ENCODE results near the gene OVCA2.

OVCA2 gene

DNA sequence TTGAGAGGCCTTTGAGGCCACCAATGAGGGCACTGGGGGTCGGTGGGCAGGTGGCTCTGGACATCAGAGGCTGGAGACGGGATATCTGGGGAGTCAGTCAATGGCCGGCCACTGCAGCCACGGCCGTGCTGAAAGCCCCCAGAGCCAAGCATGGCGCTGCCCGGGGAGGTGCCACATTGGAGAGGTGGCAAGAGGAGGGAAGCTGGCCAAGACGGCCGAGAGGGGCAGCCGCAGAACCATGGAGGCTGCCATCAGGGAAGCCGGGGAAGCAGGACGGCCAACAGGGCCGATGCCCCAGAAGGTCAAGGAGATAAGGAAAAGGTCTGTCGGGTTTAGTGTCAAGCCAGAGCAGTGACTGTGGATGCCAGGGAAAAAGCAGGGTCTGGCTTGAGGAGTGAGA lies 26.5 kb upstream of the OVCA2 start:
- no peak for DNase-seq

DNA sequence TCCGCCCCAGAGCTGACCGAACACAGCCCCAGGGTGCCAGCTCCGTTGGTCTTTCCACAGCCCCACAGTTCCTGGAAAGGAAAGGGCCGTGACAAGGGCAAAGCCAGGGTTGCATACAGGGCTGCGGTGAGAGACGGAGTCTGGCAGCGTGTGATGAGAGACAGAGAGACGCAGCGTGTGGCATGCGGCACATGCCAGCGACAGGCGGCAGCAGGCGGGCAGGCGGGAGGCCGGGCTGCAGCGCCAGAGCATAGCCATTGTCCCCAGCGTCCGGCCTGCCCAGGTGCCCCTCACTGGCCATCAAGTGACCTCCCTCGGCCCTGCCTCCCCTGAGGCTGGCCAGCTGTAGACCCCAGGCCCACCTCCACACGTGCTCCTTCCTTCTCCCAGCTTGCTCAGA lies 25.3 kb upstream of the OVCA2 start:
- no peak for DNase-seq

DNA sequence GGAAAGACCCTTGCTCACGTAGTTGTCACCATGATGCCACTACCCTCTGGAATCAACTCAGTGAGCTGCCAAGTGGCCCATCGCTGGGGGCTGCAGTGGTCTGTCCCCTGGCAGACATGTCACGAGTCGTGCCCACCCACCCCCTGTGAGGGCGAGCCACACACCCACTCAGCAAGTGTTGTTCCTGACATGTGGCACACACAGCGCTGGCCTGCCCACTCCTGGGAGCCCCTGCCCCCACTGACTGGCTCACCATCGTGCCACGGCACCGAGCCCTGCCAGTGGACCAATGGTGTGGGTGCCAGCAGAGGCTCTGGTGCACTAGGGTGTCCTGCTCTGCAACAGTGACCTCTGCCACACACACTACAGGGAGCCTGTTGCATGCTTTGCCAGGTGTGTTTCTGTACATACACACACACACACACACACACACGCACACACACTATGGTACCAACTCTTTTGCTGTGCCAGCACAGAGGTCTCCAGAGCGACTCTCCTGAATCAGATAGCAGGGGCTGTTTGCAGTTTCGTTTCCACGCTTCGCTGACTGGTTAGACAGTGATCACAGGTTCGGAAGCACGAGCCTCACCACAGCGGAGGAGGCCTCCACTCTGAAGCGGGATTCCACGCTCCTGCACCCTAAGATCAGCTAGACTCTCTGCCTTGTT lies 24.4 kb upstream of the OVCA2 start:
- no peak for DNase-seq

DNA sequence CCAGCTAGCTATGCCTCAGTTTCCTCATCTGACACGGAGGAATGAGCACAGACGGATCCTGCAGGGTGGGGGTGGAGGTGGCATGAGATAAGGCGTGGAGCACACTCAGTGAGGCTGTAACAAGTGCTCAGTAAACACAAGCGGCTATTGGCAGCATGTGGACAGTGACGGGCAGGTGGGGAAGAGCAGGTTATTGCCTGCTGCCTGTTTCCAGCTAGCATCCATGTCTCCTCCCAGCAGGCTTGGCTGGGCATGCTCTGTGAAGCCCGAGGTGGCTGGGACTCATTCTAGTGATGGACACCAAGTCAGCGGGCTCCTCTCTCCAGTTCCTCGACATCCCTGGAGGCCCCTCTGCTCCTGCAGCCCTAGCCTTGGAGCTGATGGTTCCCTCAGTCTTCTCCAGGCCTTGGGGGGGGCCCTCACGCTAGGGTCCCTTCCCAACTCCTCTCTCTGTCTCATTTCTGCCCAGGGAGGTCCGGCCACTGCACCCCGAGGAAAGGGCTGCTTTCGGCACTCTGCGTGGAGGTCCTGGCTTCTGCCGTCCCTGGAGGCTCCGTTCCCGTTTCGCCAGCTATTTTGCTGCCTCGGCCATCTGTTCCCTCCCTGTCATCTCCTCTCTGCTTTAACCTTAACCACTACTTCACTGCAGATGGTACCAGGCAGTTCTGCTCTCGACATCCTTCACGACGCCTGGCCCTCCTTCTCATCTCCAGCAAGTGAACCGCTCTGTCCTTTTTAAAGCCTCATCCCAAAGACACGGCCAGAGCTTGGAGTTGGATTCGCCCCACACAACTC lies 22.9 kb upstream of the OVCA2 start:
- peak; percentile 72 for DNase-seq

DNA sequence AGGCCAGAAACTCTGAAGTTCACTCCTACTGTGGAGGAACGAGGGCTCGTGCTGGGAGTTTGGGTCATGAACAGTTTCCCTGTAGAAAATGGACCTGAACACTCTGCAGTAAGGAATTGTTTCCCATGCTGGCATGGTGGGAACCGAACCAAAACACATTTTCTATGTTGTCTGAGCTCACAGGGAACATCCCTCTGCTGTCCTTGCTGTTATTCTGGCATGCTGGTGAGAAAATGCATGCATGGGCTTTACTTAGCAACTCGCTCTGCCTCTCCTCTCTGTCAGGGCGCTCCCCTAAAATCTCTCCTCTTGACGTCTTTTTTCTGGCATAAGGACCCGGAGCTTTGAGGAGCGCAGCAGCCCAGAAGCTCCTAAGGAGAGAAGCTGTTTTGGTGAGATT lies 22.1 kb upstream of the OVCA2 start:
- no peak for DNase-seq

DNA sequence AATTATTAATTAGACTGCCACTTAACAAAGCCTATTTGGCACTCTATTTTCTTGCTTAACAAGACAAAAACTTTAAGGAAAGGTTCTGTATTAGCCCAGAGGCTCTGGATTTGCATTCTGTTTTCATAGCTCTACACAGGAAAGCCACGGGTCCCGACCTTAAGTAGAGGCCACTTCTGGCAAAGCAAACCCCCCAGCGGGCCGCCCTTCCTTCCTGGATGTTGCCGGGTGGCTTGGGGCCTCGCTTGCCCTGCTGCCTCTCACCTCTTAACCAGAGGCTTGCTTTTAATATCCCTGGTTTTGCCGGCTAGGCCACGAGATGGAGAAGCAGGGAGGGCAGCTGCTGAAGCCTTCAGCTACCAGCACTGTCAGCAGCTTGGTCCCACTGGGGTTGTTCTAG lies 21.1 kb upstream of the OVCA2 start:
- no peak for DNase-seq

DNA sequence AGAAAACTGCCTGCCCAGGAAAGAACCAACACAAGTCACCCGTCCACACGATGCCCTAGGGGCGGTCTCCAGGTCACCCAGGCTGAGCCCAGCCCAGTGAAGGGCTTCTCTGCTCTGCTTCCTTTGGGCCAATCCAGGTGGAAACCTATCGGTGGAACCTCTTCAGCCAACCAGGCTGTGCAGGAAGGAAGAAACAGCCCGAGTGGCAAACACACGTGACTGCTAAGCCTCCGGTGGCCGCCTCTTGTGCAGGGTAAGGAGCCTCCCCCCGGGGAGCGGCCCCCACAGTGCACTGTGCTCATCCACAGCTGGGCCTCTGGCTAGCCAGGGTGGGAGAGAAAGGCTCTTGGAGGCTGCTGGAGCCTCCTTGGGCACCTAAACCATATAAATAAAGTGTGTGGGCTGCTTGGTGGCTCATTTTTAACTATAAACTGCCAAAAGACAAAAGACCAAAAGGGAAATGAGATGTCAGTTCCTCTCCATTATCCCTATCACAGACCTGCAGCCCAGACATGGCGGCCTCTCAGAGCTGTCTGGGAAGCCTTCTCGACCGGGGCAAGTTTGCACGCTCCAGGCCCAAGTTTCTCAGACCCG lies 19.1 kb upstream of the OVCA2 start:
- no peak for DNase-seq

DNA sequence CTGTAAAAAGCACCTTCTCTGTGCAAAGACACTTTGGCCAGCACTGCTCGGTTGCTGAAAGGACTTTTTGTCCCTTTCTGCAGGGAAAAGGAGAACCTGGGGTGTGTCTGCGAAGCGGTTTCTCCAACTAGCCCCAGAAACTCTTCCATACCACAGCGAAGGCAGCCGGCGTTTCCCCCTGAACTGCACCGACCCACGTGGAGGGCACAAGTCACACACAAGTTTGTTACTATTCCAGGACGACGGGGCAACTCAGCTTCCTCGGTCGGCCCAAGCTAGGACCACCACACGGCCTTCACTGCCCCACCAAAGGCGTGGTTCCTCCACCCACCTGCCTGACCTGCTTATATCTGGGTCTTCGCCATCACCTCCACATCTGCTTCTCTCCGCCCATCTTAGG lies 18.6 kb upstream of the OVCA2 start:
- no peak for DNase-seq

DNA sequence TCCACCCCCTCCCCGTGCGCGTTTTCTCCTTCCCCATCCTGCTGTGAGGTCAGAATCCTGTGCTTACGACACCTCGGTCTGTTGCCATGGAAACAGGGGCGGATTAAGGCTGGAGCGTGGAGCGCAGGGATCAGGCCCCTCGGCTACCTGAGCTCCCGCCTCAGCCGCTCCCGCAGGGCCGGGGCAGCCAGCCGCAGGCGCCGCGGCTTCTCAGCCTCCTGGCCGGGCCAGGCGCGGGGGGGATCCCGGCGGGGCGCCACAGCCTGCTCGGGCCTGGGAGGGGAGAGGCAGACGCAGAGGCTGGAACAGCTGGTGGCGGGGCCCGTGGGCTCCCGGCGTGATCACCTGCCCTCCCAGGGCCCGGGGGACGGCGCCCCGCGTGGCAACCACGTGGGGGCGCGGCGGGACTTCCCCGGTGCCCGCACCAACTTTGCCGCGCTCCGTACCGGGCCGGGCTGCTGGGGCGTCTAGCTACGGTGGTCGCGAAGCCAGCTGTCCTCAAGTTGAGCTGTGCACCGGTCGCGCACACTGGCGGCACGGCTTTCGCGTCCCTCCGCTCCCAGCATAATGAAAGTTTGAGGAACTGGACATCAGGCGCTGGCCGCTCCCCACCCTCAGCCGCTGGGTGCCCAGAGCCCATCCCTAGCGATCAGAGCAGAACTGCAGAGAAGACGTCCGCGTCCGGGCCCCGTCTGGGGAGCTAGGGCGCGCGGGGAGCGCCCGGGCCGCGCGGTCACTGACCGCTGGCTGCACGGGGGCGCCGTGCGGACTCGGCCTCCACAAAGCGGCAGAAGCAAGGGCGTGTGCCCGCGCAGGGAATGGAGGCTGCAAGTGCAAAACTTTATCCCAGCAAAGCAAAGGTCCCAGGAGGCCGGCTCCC lies 17.9 kb upstream of the OVCA2 start:
- peak; percentile 90 for DNase-seq

DNA sequence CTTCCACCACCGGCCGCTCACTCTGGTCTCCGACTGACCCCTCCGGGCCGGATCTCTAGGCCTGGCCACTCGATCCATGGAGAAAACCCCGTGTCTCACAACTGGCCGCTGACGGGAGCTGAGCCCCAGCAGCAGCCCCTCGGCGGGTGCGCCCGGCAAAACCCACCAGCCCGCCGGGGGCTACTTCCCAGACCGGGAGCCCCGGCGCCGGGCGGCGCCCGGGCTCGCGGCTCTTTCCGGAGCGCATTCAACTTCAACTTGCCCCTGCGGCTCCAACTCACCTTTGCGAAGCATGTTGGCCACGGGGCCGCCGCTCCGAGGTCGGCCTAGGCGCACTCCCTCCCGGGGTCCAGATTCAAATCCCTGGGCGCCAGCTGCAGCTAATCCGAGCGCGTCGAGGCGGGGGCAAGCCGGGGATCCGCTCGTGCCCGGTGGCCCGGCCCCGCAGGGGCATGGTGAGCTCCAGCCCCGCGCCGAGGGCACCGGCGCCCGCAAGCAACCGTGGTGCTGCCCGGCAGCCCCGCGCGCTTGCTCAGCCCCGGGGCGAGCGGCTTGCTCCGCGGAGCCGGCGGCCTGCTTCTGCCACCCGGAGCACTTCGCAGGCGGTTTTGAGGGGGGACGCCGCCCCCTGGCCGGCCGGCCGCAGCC lies 17.1 kb upstream of the OVCA2 start:
- no peak for DNase-seq

DNA sequence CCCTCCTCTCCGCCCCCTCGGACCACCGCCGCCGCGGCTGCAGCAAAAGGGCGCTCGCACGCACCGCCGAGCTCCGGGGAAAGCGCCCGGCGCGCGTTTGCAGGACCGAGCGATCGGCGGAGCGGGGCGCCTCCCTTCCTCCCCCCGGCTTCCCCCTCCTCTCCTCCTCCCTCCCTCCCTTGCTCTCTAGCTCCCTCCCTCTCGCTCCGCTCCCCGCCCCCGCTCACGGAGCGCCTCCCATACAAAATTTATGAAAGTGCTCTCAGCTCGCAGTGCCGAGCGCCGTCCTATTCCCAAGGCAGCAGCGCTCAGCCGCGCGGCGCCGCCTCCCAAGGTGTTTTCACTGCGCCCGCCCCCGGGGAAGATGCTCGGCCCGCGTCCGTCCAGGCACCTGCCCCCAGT lies 16.6 kb upstream of the OVCA2 start, which contains the start of gene RTN4RL1:
Gene RTN4RL1 (minus strand): TSS at position 115 of the 402 bp plus-strand sequence. CDS start 469 bp downstream, outside the sequence.
- peak; percentile 76 for DNase-seq

DNA sequence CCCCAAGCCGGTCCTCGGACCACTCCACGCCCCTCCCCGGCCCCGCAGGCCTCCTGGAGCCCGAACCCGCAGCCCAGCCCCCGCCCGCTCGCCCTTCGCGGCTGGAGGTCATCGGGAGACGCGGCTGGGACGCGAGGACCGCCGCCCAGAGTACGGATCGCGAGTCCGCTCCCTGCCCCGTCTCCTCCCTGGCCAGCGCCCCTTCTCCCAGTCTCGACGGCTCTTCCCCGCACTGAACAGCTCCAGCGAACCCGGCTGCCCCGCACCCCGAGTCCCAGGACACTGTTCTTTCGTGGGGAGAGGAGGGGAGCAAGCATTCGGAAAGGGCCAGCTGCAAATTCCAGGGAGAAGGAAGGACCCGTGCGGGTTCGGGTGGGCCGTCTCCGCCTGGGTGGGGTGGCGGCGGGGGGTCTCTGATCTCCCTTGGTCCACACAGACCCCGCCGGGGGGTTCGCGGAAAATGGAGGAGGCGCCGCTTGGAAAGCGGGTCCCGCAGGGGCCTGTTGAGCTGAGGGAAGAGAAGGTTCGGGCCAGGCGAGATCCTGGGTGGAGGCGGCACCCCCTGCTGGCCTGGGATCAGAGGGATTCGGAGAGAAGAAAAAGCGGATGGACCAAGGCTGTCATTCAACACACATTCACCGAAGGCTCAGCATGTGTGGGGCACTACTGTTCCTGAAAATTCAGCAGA lies 16.1 kb upstream of the OVCA2 start:
- DNase-seq, result peak; percentile 66

DNA sequence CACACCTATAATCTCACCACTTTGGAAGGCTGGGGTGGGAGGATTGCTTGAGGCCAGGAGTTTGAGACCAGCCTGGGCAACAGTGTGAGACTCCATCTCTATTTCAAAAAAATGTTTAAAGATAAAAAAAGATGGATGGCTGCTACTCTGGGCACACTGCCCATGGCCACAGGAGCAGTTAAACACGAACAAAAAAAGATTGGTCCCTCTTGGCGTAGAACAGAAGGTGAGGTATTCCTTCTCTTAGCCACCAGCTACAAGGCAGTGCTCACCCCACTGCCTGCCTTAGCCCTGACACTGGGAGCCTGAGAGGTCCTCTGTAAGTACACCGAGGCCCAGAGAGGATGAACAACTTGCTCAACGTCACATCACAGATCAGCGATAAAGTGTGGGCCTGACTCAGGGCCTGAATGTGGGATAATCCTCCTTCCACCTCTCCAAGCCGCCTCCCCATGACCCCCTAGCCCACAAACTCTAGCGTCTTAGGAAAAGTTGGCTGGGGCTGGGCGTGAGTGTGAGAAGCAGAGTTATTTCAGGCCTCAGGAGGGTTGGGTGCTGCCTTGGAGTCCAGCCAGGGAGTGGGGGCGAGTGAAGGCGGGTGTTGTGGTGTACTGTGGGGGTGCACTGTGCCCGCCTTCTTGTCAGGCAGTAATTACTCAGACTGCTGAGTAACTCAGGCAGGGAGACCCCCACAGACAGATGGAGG lies 14.1 kb upstream of the OVCA2 start:
- DNase-seq, result no peak

DNA sequence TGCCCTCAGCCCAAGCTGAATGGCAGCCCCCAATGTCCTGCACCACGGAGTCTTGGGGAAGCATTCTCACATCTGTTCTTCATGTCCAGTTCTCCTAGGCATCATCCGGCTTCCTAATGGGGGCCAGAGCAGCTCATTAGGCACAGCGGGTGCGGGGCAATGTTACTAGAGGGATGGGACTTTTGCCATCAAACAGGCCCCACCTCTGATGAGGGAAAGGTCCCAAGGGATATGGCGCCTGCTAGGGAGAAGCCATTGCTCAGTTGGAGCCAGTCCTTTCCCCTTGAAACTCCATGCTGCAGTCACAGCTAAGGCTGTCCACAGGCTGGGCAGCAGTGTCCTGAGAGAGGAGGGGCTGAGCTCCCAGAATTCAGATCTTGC lies 13.6 kb upstream of the OVCA2 start:
- DNase-seq, result no peak

DNA sequence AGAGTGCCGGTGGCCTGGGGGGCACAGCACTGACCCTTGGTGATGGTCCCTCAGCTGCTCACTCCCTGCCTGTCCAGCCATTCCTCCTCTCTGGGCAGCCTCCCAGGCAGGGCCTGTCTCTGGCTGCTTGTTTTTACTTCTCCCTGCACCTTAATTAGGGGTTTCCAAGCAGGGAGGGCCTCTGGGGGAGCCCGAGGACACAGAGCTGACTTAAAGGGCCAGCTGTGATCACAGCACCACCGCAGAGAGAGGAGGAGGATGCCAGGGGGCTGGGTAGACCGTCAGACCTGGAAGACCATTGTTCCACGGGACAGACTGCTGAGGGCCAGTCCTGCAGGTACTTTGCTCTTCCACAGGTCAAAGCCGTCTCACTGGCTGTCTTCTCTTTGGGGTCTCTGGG lies 13.1 kb upstream of the OVCA2 start:
- no peak for DNase-seq

DNA sequence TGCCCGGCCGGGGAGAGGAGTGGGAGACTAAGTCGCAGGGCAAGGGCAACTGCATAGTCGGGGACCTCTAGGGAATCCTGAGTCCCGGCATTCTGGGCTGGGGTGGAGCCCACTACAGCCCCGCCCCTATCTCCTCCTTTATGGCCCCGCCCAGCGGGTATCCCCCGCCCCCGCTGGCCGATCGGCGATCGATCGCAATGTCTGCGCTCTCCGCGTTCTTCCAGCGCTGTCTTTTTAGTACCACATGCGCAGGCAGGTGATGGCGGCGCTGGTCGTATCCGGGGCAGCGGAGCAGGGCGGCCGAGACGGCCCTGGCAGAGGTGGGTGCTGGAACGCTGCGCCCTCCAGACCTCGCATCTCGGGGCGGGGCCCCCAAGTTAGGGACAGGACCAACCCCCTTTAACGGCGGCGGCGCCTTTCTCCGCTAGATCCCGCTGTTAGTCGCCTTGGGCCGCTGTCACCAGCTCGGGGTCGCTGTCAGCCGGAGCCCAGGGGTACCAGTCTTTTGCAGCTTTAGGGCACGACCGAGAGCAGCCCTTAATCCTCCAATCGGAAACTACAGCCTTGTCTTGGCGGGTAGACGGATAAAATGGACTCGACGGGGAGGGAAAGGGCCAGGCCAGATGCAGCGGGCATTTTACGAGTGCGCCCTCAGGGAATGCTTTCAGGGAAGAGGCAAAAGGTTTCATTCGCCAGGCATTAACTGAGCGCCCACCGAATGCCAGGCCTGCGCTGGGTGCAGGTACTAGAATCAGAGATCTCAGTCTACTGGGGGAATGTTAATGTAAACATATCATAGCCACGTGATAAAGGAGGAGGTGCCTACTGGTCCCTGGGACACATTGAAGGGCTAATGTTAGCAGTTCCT lies 11.7 kb upstream of the OVCA2 start, which contains the start of gene DPH1:
Gene DPH1 (plus strand): TSS at position 243 of the 868 bp plus-strand sequence. CDS start 17 bp downstream, at position 260.
- DNase-seq, result peak; percentile 87

DNA sequence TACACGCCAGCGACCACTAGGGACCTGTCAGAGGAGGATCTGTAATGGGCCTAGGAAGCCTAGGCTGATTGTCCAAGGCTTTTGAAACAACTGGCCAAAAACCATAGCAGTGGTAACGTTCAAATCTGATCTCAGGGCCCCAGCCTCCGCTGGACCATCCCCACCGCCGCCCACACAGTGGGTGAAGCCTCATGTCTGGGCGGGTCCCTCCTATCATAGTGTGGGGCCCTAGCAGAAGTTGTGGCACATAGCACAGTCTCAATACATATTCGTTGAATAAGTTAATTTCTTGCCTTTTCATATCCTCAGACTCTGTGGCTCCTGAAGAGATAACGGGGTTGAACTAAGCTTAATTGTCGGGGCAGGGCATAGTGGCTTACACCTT lies 11.1 kb upstream of the OVCA2 start:
- DNase-seq, result no peak

DNA sequence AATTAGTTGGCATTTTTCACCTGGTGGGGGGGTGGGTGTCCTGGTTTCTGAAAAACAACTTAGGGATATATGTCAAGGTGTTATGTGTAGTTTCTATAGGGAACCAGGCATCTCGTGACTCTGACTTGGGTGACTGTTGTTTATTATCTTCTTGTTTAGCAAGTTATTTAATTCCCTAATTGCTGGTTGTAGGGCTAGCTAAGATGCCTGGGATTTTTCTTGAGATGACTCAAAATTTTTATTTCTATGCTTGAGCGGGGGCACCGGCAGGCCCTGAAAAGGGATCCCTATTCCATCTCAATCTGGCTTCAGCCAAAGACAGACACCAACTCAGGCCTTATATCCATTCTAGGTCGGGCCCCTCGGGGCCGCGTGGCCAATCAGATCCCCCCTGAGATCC lies 8.7 kb upstream of the OVCA2 start:
- no peak for DNase-seq

DNA sequence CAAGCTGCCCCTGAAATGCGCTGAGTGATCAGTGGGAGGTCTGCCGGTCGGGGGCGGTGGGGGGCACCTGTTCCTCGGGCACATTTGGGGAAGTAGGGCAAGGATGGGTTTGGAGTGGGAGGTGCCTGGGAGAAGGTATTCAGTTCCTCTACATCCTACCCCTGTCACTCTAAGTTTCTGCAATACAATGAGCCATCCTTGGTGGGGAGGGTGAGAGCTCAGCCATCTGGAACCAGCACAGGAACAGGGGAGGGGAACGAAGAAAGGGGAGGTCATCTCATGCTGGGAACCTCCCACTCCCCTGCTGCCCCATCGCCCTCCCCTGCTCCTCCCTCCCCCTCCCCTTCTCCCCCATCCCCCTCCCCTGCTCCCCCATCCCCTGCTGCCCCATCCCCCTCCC lies 7.7 kb upstream of the OVCA2 start:
- no peak for DNase-seq

Measured in NCI-H146 (cell line).